CD4-positive, alpha-beta memory T cell (primary cell): ENCODE measurements around the gene KRT14. TPM values are rescaled to one million over a fixed set of nuclear protein-coding genes. Genes with fewer than 3 reads are reported as not detected.
"Not testable (repeated sequence)": the region's sequence is repeated elsewhere in the genome, so short reads cannot be mapped to it uniquely, and the experiment has no call there.

Experiments
- CTCF ChIA-PET: fragments of 350-600 bp; sonication (Branson Sonifier 250); formaldehyde crosslinking; loops from one replicate; lab custom pipeline; 2021; ENCODE audit warnings: inconsistent platforms; ENCODE audit not compliant: partially characterized antibody; lab: Charles Lee
- POLR2A ChIA-PET: fragments of 350-600 bp; sonication (Branson Sonifier 250); formaldehyde crosslinking; loops from one replicate; lab custom pipeline; 2021; ENCODE audit not compliant: partially characterized antibody; lab: Charles Lee
- DNase-seq, 5 donors: peaks; one replicate each; pipeline versions ENCODE4 v3.0.0 to v3.0.0-alpha.2; 2020 to 2022; ENCODE audit warnings: mixed read lengths in 1 of 5
- H3K27ac ChIP-seq: one replicate; pipeline ENCODE4 v1.7.0; 2013; ENCODE audit warnings: low read depth, low read length
- H3K27me3 ChIP-seq: 2 replicates; pipeline ENCODE4 v1.7.0; 2013; ENCODE audit warnings: mild to moderate bottlenecking, low read length, moderate library complexity; ENCODE audit not compliant: insufficient read depth
- H3K36me3 ChIP-seq: 2 replicates; pipeline ENCODE4 v1.7.0; 2013; ENCODE audit warnings: mild to moderate bottlenecking, low read length, moderate library complexity; ENCODE audit not compliant: insufficient read depth
- H3K4me1 ChIP-seq: 2 replicates; pipeline ENCODE4 v1.7.0; 2013; ENCODE audit warnings: mild to moderate bottlenecking, low read length, moderate library complexity; ENCODE audit not compliant: insufficient read depth
- H3K4me3 ChIP-seq, 2 donors: one replicate each; pipeline ENCODE4 v1.7.0; 2013; ENCODE audit warnings: low read length in 2 of 2, mild to moderate bottlenecking in 1 of 2
- H3K9me3 ChIP-seq, 2 donors: one replicate each; pipeline ENCODE4 v1.7.0; 2013; ENCODE audit warnings: low read length in 2 of 2, control low read depth in 1 of 2; ENCODE audit not compliant: control insufficient read depth in 1 of 2
- H3K27ac Mint-ChIP-seq, 7 donors: one replicate each; pipeline ENCODE4 v1.8.0; 2020 to 2021; ENCODE audit warnings: mixed read lengths in 7 of 7, mild to moderate bottlenecking in 6 of 7, inconsistent platforms in 3 of 7, moderate library complexity in 3 of 7
- H3K27me3 Mint-ChIP-seq, 2 donors: one replicate each; pipeline ENCODE4 v1.8.0; 2020 to 2021; ENCODE audit warnings: mixed read lengths in 2 of 2
- H3K36me3 Mint-ChIP-seq, 2 donors: one replicate each; pipeline ENCODE4 v1.8.0; 2020 to 2021; ENCODE audit warnings: mixed read lengths in 2 of 2, inconsistent platforms in 1 of 2, mild to moderate bottlenecking in 1 of 2
- H3K4me1 Mint-ChIP-seq, 4 donors: one replicate each; pipeline ENCODE4 v1.8.0; 2020 to 2021; ENCODE audit warnings: mixed read lengths in 4 of 4, mild to moderate bottlenecking in 1 of 4
- H3K4me3 Mint-ChIP-seq, 8 donors: one replicate each; pipeline ENCODE4 v1.8.0; 2020 to 2021; ENCODE audit warnings: mixed read lengths in 8 of 8, mild to moderate bottlenecking in 7 of 8, moderate library complexity in 6 of 8, inconsistent platforms in 3 of 8
- H3K9me3 Mint-ChIP-seq, 8 donors: one replicate each; pipeline ENCODE4 v1.8.0; 2020 to 2021; ENCODE audit warnings: mixed read lengths in 8 of 8, mild to moderate bottlenecking in 5 of 8, inconsistent platforms in 3 of 8, moderate library complexity in 1 of 8
- intact Hi-C: fragments of 100-400 bp; cut with micrococcal nuclease; formaldehyde crosslinking; loops from one replicate; pipeline ENCODE4 v1.15.1; 2023
- polyA plus RNA-seq, 2 donors: library from polyadenylated mRNA; unstranded; fragments of 300-500 nt; fragmentation: Illumina TruSeq; gene quantifications; one replicate each; pipeline ENCODE4 v1.2.3, GENCODE V29; 2021
- total RNA-seq, 2 experiments: library from RNA; stranded (reverse); gene quantifications; one replicate each; pipeline ENCODE4 v1.2.3, GENCODE V29; 2021

The KRT14 gene
- total and polyA plus RNA-seq, 4 experiments from 2014 or later: not detected

DNA sequence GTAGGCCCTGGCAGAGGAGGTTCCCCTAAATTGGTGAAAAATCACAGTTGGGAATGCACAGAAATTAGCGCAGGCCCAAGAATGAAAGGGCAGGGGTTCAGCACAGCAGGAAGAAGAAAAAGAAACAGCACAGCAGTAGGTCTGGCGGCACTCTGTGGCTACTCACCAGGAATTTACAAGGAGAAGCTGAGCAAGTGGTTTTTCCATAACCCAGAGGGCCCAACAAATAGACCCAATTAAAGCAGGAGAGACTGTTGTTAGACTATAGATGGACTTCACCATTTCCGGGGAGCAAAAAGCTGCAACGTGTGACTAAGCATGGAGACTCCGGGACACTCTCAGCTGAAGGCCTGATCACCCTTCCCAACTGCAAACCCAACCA, 40.2 kb upstream of the KRT14 start:
- CTCF ChIA-PET: not testable (repeated sequence)

DNA sequence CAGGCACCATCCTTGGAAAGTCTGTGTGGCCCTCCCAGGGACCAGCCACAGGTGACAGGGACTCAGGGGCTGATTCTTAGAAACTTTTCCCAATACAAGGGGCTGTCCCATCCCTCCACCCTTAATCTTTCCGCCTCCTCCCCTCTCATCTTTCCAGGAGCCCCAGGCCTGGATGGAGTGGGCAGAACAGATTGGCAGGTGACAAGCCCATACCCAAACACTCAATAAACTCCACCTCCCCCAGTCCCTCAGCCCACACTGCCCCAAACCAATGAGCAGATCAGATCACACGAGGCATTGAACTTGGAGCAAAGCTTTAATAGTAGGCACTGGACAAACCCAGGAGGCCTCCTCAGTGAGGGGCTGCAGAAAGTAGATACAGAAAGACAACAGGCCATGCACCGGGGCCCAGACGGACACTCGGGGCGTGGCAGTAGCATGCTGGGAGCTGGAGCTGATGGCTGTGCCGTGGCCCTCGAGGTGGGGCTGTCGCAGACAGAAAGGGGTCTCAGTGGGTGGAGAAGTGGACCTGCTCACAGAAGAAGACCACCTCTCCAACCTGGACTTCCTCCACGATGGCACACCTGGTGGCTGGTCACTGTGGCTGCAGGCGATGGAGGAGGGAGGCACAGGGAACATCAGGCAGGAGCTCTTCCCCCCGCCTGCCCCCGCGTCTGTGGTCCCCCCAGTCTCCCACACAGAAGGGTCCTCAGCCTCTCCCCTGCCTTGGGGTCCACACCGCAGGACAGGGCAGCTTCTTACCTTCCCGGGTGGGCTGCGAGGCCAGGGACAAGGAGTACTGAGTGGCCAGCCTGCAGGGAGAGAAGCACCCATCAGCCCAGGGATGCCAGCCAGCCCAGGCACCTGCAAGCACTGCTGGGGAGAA, 39.6 kb upstream of the KRT14 start:
- H3K4me3 Mint-ChIP-seq, H3K4me1 ChIP-seq, H3K27me3 ChIP-seq, intact Hi-C loops, POLR2A ChIA-PET, H3K4me1 Mint-ChIP-seq, H3K9me3 Mint-ChIP-seq, H3K9me3 ChIP-seq, CTCF ChIA-PET, H3K36me3 Mint-ChIP-seq, DNase-seq, H3K36me3 ChIP-seq, H3K4me3 ChIP-seq, H3K27ac ChIP-seq: not testable (repeated sequence)
- peak overlapping the region in 1 of 7 donors; percentile 52 for H3K27ac Mint-ChIP-seq
- H3K27me3 Mint-ChIP-seq: peaks cover 1 to 11% of the 10 kb centered on the region in 2 donors

More for the DNA sequence above, 40.2 kb upstream of the KRT14 start:
- DNase-seq, H3K4me3 Mint-ChIP-seq, H3K9me3 Mint-ChIP-seq, H3K27ac Mint-ChIP-seq, H3K4me3 ChIP-seq, POLR2A ChIA-PET, intact Hi-C loops, H3K9me3 ChIP-seq, H3K36me3 ChIP-seq, H3K27ac ChIP-seq, H3K4me1 ChIP-seq, H3K4me1 Mint-ChIP-seq, H3K36me3 Mint-ChIP-seq, H3K27me3 ChIP-seq: not testable (repeated sequence)
- H3K27me3 Mint-ChIP-seq: peaks cover 1 to 11% of the 10 kb centered on the region in 2 donors

DNA sequence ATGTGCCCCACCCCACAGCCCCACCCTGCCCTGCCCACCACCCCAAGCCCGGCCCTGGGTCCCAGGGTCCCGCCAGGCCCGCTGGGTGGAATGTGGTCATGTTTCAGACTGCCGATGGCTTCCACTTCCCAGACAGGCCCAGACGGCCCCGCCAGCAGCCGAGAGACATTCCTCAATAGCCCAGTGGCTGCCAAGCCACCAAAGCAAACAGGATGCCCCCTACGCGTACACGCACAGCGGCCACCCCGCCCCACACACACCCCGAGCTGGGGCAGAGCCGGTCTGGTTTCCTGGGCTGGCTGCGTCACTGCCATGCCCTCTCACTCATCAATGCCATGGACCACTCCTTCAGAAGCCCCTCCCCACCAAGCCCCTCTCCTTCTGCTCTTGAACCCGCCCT, 38.9 kb upstream of the KRT14 start:
- Histone ChIP-seq H3K9me3 (no peaks in the 10 kb centered on the region), H3K27me3 (no peaks in the 10 kb centered on the region), H3K4me3 (no peak overlapping the region), H3K4me1 (no peaks in the 10 kb centered on the region), H3K36me3 (no peaks in the 10 kb centered on the region), H3K27ac (no peak overlapping the region)
- POLR2A ChIA-PET: no interaction called here
- Mint-ChIP-seq H3K36me3 (no peaks in the 10 kb centered on the region), H3K27ac (no peak overlapping the region), H3K9me3 (peaks cover 0 to 2% (median 0%) of the 10 kb centered on the region in 8 donors), H3K27me3 (peaks cover 1 to 11% of the 10 kb centered on the region in 2 donors), H3K4me3 (no peak overlapping the region), H3K4me1 (no peaks in the 10 kb centered on the region)
- DNase-seq: no peak
- CTCF ChIA-PET: no interaction called here
- intact Hi-C loops: no loop called here

DNA sequence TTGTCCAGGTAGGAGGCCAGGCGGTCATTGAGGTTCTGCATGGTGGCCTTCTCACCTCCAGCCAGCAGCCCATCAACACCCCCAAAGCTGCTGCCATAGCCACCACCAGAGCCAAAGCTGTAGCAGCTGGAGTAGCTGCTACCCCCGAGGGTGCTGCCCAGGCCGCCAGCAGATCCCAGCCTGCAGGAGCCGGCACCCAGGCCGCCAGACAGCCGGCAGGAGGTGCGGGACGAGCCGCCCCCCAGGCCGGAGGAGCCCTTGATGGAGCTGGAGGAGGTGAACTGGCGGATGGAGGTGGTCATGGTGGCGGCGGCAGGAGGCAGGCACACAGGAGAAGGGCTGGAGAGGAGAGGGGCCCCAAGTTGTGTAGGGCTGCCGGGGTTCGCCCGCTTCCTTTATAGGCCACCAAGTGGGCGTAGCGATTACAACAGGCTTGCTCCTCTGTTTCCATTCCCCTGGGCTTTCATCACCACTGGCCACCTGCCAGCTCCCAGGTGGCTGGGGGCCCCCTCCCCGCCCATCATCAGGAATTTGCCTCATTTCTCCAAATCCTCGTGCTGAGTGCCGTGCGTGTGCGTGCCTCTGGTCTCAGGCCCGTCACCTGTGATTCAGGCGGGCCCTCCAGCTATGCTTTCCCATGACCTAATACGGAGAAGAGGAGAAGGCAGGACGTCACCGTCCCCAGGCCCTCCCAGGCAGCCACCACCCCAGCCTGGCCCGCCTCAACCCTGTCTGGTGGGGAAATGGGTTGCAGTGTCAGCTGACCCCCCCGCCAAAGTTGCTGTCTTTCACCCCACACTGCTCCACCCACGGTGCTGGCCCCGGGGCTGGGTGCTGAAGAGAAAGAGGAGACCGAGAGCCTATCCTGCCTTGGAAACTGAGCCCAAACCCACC, 37.8 kb upstream of the KRT14 start, which contains the start of gene KRT17:
Gene KRT17 (minus strand): TSS at position 368 of the 894 bp plus-strand sequence. CDS start 66 bp downstream, at position 302.
- H3K4me1 ChIP-seq: no peaks in the 10 kb centered on the region
- no peak within 1 kb of the TSS for H3K4me3 ChIP-seq
- Mint-ChIP-seq H3K36me3 (no peaks in the 10 kb centered on the region), H3K27ac (no peak within 1 kb of the TSS), H3K4me3 (no peak within 1 kb of the TSS), H3K27me3 (peaks cover 1 to 18% of the 10 kb centered on the region in 2 donors), H3K9me3 (peaks cover 0 to 2% (median 0%) of the 10 kb centered on the region in 8 donors), H3K4me1 (no peaks in the 10 kb centered on the region)
- H3K36me3 ChIP-seq: no peaks in the 10 kb centered on the region
- no peak within 1 kb of the TSS for H3K27ac ChIP-seq
- H3K27me3 ChIP-seq: no peaks in the 10 kb centered on the region
- ChIA-PET POLR2A (no interaction called here), CTCF (no interaction called here)
- intact Hi-C loops: no loop called here
- no peaks in the 10 kb centered on the region for H3K9me3 ChIP-seq
- DNase-seq: no peak

DNA sequence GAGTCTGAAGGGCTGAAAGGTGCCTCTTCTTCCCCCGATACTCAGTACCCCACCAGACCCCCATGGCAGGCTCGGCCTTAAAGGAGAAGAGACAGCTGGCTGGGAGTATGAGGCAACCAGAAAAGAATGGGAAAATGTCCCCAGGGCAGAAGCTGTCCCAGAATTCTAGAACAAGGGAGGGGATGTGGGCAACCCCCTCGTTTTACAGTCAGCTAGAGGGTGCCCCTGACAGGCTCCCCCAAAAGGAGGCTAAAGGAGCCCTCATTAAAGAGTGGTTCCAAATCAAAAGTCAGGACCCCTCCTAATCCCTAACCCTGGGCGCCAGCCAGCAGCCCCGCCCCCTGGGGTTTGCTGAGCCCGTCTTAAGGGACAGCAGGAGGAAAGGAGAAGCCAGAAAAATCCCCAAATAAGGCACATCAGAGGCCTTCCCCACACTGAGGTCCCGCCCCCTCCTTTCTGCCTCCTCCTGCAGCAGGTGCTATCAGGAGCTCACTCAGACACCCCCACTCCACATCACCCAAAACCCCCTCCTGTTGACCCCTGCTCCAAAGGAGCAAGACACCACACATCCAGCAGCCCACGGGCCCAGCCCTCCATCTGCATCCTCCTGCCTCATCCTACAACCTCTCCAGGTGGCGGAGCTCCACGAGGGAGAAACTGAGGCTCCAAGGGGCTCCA, 36.6 kb upstream of the KRT14 start:
- POLR2A ChIA-PET, H3K36me3 Mint-ChIP-seq, H3K36me3 ChIP-seq, H3K27ac Mint-ChIP-seq, H3K4me3 Mint-ChIP-seq, H3K4me3 ChIP-seq, H3K9me3 ChIP-seq, H3K27me3 ChIP-seq, H3K4me1 ChIP-seq, intact Hi-C loops, H3K27ac ChIP-seq, DNase-seq, H3K4me1 Mint-ChIP-seq, CTCF ChIA-PET, H3K9me3 Mint-ChIP-seq: not testable (repeated sequence)
- H3K27me3 Mint-ChIP-seq: peaks cover 1 to 16% of the 10 kb centered on the region in 2 donors

DNA sequence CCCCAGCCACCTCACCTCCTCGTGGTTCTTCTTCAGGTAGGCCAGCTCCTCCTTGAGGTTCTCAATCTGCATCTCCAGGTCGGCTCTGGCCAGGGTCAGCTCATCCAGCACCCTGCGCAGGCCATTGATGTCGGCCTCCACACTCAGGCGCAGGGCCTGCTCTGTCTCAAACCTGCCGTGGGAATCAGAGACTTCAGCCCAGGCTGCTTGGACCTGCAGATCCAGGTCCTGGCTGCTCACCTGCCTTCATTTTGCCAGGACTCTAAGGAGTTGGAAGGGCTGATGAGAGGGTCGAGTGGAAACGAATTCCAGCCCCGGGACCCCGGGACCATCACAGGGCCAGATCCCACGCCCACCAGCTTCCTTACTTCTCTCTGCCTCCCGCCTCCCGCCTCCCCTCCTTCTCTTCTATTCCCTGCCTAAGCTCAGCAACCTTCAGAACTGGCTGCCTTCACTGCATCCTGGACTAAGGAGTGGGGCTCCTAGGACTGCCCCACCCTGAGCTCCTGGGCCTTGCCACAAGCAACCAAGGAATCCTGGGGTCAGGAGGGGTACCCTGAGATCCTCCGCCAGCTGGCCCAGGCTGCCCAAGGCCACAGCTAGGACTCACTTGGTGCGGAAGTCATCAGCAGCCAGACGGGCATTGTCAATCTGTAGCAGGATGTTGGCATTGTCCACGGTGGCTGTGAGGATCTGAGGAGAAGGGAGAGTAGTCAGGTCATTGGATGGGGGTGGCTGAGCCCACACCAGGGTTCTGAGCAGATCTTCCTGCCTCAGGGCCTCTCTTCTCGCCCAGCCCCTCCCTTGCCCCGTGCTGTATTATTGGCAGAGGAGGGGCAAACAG, 35.9 kb upstream of the KRT14 start:
- H3K27me3 ChIP-seq, H3K4me1 Mint-ChIP-seq, H3K9me3 ChIP-seq, H3K4me3 Mint-ChIP-seq, H3K36me3 ChIP-seq, H3K27ac Mint-ChIP-seq, H3K9me3 Mint-ChIP-seq, DNase-seq, H3K4me1 ChIP-seq, intact Hi-C loops, POLR2A ChIA-PET, H3K27ac ChIP-seq, H3K36me3 Mint-ChIP-seq, H3K4me3 ChIP-seq: not testable (repeated sequence)
- CTCF ChIA-PET: interaction anchor here (1.0 kb wide), 1 partner anchor 26 kb away, joined by 4 read pairs; no protein-coding TSS in a partner anchor
- H3K27me3 Mint-ChIP-seq: peaks cover 1 to 16% of the 10 kb centered on the region in 2 donors
